Measurements from ENCODE around the gene PFDN2. TPM values are rescaled to one million over a fixed set of nuclear protein-coding genes. Genes with fewer than 3 reads are reported as not detected.

PFDN2 gene
- total and polyA plus RNA-seq, 10 of the 15 experiments (the other 5 are each of a cell fraction or from before 2014, with no cell fraction given) = 30.0 to 141 (median 80.5) TPM

DNA sequence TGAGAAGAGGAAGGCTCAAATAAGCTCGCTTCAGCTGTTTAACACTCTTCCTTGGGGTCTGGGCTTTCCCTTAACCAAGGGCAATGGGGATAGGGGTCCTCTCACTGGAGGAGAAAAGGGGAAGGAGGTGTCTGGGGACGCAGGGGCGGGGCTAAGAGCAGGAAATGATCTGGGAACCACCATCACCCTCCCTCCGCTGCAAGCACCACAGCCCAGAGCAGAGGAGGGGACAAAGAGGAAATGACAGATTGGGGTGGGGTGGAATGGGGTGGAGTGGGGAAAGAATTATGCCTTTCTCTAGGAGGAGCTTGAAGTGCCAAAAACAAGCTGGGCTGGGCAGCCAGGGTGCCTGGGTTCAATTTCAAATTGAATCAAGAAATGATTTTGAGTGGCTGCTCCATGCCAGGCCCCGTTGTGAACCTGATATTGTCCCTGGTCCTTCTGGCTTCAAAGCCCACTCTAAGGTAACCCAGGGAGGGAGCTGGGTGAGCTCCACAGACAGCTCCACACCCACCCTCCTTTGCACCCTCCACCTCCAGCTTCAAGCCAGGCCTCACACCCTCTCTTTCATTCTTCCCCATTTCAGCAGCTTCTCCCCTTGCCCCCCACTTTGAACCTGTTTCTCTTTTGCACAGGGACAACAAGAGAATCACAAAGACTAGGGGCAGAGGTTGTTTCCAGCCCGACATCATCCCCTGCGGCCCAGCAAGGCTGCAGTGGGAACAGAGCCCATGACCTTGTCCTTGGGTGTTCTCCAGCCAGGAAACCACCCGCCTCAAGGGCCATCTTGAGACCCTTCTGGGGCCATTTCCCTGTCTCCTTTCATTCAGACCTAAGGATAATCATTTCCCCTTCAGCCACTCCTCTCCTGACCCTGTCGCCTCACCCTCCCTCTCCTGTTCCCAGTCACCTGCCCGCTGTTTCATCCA is 49.3 kb downstream of the PFDN2 start (continued):
- TF ChIP-seq CTCF (IDR thresholded peaks at IDR 0.05 in 2 of 3, conservative IDR thresholded peaks at IDR 0.05 in 1 of 3; ENCODE audit: control insufficient read depth in 2 of 3, extremely low read depth in 1 of 3, insufficient read depth in 1 of 3, low read depth in 3 of 3, low read length in 3 of 3) = no peak
- TF ChIP-seq POLR2A (IDR thresholded peaks at IDR 0.05; ENCODE audit: low read depth, low read length) = peak; percentile 57; the same call in 1 of the 2 replicates
- no peak for TF ChIP-seq SUPT20H (IDR thresholded peaks at IDR 0.05; ENCODE audit: borderline replicate concordance, control insufficient read depth, low read depth, low read length)
- TF ChIP-seq RCOR1 (conservative IDR thresholded peaks at IDR 0.05; ENCODE audit: low read depth, low read length) = no peak
- peak; percentile 64; the same call in 1 of the 2 replicates for TF ChIP-seq RELB (IDR thresholded peaks at IDR 0.05; ENCODE audit: low read depth)
- TF ChIP-seq, protein P1, sequence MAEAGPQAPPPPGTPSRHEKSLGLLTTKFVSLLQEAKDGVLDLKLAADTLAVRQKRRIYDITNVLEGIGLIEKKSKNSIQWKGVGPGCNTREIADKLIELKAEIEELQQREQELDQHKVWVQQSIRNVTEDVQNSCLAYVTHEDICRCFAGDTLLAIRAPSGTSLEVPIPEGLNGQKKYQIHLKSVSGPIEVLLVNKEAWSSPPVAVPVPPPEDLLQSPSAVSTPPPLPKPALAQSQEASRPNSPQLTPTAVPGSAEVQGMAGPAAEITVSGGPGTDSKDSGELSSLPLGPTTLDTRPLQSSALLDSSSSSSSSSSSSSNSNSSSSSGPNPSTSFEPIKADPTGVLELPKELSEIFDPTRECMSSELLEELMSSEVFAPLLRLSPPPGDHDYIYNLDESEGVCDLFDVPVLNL (IDR thresholded peaks at IDR 0.05; ENCODE audit: low read depth, low read length) = no peak
- TF ChIP-seq ZNF687 (IDR thresholded peaks at IDR 0.05) = no peak
- TF ChIP-seq, protein P2, sequence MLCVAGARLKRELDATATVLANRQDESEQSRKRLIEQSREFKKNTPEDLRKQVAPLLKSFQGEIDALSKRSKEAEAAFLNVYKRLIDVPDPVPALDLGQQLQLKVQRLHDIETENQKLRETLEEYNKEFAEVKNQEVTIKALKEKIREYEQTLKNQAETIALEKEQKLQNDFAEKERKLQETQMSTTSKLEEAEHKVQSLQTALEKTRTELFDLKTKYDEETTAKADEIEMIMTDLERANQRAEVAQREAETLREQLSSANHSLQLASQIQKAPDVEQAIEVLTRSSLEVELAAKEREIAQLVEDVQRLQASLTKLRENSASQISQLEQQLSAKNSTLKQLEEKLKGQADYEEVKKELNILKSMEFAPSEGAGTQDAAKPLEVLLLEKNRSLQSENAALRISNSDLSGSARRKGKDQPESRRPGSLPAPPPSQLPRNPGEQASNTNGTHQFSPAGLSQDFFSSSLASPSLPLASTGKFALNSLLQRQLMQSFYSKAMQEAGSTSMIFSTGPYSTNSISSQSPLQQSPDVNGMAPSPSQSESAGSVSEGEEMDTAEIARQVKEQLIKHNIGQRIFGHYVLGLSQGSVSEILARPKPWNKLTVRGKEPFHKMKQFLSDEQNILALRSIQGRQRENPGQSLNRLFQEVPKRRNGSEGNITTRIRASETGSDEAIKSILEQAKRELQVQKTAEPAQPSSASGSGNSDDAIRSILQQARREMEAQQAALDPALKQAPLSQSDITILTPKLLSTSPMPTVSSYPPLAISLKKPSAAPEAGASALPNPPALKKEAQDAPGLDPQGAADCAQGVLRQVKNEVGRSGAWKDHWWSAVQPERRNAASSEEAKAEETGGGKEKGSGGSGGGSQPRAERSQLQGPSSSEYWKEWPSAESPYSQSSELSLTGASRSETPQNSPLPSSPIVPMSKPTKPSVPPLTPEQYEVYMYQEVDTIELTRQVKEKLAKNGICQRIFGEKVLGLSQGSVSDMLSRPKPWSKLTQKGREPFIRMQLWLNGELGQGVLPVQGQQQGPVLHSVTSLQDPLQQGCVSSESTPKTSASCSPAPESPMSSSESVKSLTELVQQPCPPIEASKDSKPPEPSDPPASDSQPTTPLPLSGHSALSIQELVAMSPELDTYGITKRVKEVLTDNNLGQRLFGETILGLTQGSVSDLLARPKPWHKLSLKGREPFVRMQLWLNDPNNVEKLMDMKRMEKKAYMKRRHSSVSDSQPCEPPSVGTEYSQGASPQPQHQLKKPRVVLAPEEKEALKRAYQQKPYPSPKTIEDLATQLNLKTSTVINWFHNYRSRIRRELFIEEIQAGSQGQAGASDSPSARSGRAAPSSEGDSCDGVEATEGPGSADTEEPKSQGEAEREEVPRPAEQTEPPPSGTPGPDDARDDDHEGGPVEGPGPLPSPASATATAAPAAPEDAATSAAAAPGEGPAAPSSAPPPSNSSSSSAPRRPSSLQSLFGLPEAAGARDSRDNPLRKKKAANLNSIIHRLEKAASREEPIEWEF (IDR thresholded peaks at IDR 0.05; ENCODE audit: insufficient replicate concordance, low read depth, low read length) = no peak
- TF ChIP-seq, protein P3, sequence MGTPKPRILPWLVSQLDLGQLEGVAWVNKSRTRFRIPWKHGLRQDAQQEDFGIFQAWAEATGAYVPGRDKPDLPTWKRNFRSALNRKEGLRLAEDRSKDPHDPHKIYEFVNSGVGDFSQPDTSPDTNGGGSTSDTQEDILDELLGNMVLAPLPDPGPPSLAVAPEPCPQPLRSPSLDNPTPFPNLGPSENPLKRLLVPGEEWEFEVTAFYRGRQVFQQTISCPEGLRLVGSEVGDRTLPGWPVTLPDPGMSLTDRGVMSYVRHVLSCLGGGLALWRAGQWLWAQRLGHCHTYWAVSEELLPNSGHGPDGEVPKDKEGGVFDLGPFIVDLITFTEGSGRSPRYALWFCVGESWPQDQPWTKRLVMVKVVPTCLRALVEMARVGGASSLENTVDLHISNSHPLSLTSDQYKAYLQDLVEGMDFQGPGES (IDR thresholded peaks at IDR 0.05) = no peak; the same call in 1 of the 2 replicates
